Measurements from ENCODE around the gene NABP2. TPM values are rescaled to one million over a fixed set of nuclear protein-coding genes. Genes with fewer than 3 reads are reported as not detected.

The NABP2 gene
- total RNA-seq, 4 donors from 2014 or later: 29.6 to 75.0 (median 42.8) TPM

- in situ Hi-C loops (cut with MboI; ENCODE audit: low sequenced_read_pairs in 4 of 4) (no loop called here), intact Hi-C loops (cut with DNase I; ENCODE audit: low total_unique reads) (no loop called here)
- peaks cover 0 to 88% of the 10 kb centered on the region in 2 donors for H3K36me3 ChIP-seq
- no peak overlapping the region for H3K27ac ChIP-seq
- H3K4me1 ChIP-seq: peaks cover 21% of the 10 kb centered on the region in 2 donors
- TF ChIP-seq CTCF (IDR thresholded peaks at IDR 0.05 in 4 of 5, conservative IDR thresholded peaks at IDR 0.05 in 1 of 5) (no peak), POLR2A (IDR thresholded peaks at IDR 0.05) (no peak)
- DNase-seq: no peak
- no peak overlapping the region for H3K4me3 ChIP-seq
- H3K9me3 ChIP-seq: no peaks in the 10 kb centered on the region
- H3K27me3 ChIP-seq: no peaks in the 10 kb centered on the region
- no peak for ATAC-seq
Measured at GRCh38 chr12:56252649-56253048, 28.5 kb downstream of the NABP2 start.

- DNase-seq (no peak), ATAC-seq (no peak)
- in situ Hi-C loops (cut with MboI; ENCODE audit: low sequenced_read_pairs in 4 of 4) (no loop called here), intact Hi-C loops (cut with DNase I; ENCODE audit: low total_unique reads) (no loop called here)
- peak overlapping the region in 1 of 4 donors; percentile 22 for H3K27ac ChIP-seq
- peaks cover 21 to 22% of the 10 kb centered on the region in 2 donors for H3K4me1 ChIP-seq
- no peaks in the 10 kb centered on the region for H3K9me3 ChIP-seq
- no peak overlapping the region for H3K4me3 ChIP-seq
- peaks cover 0 to 83% of the 10 kb centered on the region in 2 donors for H3K36me3 ChIP-seq
- TF ChIP-seq CTCF (IDR thresholded peaks at IDR 0.05 in 4 of 5, conservative IDR thresholded peaks at IDR 0.05 in 1 of 5) (no peak), POLR2A (IDR thresholded peaks at IDR 0.05) (no peak)
- no peaks in the 10 kb centered on the region for H3K27me3 ChIP-seq
Measured at GRCh38 chr12:56253091-56253490, 28.9 kb downstream of the NABP2 start.

DNA sequence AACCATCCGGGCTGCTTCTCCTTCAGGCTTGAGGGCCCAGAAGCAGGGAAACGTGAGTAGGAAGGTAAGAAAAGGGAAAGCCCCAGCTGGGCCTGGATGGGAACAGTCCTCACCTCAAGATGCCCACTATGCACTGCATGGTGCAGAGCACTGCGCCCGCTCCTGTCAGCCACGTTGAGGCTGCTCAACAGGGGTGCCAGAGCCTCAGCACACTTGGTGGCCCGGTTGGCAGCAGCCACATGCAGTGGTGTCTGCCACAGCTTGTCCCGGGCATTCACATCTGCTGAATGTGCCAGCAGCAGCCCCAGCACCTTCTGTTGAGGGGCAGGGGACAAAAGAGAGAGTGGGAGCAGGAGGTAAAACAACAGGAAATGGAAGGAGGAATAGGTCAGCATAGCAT lies 31.5 kb downstream of the NABP2 start:
- DNase-seq: peak in 1 of 2 donors; percentile 33
- no peaks in the 10 kb centered on the region for H3K27me3 ChIP-seq
- intact Hi-C loops (cut with DNase I; ENCODE audit: low total_unique reads): loop anchor here (1.0 to 2.0 kb wide), 2 partner anchors 31 to 64 kb away; partner anchors contain the start of gene NABP2
- no peak for ATAC-seq
- peaks cover 33 to 36% of the 10 kb centered on the region in 2 donors for H3K4me1 ChIP-seq
- peak overlapping the region in 1 of 4 donors; percentile 77 for H3K4me3 ChIP-seq
- peak overlapping the region; percentile 89 to 97 (median 91) for H3K27ac ChIP-seq
- peaks cover 0 to 57% of the 10 kb centered on the region in 2 donors for H3K36me3 ChIP-seq
- H3K9me3 ChIP-seq: no peaks in the 10 kb centered on the region
- TF ChIP-seq CTCF (IDR thresholded peaks at IDR 0.05 in 4 of 5, conservative IDR thresholded peaks at IDR 0.05 in 1 of 5) (no peak), POLR2A (IDR thresholded peaks at IDR 0.05) (no peak)
- in situ Hi-C loops (cut with MboI; ENCODE audit: low sequenced_read_pairs in 4 of 4): no loop called here

DNA sequence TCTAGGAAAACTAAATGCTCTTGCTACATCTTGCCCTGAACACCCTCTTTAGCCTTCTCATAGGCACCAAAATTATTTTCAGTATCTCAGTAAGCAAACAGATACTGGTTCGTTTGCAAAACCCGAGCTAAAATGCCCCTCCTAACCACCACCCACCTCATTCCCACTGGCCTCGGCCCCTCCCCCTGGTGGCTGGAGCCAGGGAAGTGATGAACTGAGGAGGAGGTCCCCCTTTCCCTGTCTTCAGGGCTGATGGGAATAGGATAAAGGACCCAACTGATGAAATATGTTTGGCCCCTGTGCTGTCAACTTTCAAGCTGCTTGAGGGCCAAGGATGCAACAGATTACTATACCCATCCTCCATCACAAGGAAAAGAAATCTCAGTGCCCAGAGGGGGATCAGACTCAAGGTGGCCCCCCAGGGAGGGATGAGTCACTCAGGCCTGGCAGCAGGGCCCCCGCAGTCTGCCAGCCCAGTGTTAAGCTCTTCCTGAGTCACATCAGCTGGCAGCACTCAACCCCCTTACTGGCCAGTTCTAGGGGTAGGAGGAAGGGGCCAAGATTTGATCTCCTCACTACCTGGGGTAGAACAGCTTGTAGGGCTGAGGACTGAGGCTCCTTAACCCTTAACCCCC lies 32.3 kb downstream of the NABP2 start:
- peaks cover 0 to 50% of the 10 kb centered on the region in 2 donors for H3K36me3 ChIP-seq
- no peaks in the 10 kb centered on the region for H3K9me3 ChIP-seq
- ATAC-seq (peak; percentile 37 to 50), DNase-seq (peak in 1 of 2 donors; percentile 86)
- intact Hi-C loops (cut with DNase I; ENCODE audit: low total_unique reads) (loop anchor here (1.0 to 2.0 kb wide), 2 partner anchors 32 to 65 kb away; partner anchors contain the start of gene NABP2), in situ Hi-C loops (cut with MboI; ENCODE audit: low sequenced_read_pairs in 4 of 4) (no loop called here)
- peak overlapping the region; percentile 89 to 97 (median 91) for H3K27ac ChIP-seq
- no peaks in the 10 kb centered on the region for H3K27me3 ChIP-seq
- H3K4me3 ChIP-seq: peak overlapping the region in 3 of 4 donors; percentile 77 to 98 (median 81)
- TF ChIP-seq CTCF (IDR thresholded peaks at IDR 0.05 in 4 of 5, conservative IDR thresholded peaks at IDR 0.05 in 1 of 5): no peak
- TF ChIP-seq POLR2A (IDR thresholded peaks at IDR 0.05): no peak
- peaks cover 33 to 44% of the 10 kb centered on the region in 2 donors for H3K4me1 ChIP-seq

All from gastrocnemius medialis (tissue), 4 donors.